H1 (cell line): ENCODE data around the gene PDZK1IP1. TPM values are rescaled to one million over a fixed set of nuclear protein-coding genes. Genes with fewer than 3 reads are reported as not detected.

Experiments
- polyA plus RNA-seq, 7 experiments: library from polyadenylated mRNA; depleted of rRNA in 3 of 7; stranded (reverse) in 5 of 7; unstranded in 2 of 7; fragments of >200 nt in 5 of 7; fragments of 200-250 nt in 2 of 7; gene quantifications; 1 replicate in 5 of 7; 2 replicates in 1 of 7; 4 replicates in 1 of 7; pipeline versions ENCODE4 v1.2.1 to v1.2.3, GENCODE V29; 2011 to 2013; ENCODE audit warnings: missing spikeins in 2 of 7, mixed read lengths in 2 of 7
- total RNA-seq: library from RNA; stranded (reverse); fragmentation: NEBNext Ultra II Directional; extraction: Animal tissue kit (Norgen Biotek cat#: 25700); gene quantifications from 2 replicates; pipeline ENCODE4 v1.2.1, GENCODE V29; 2021
- TF ChIP-seq, protein P1 (sequence below): IDR thresholded peaks from 2 replicates; pipeline ENCODE4 v1.6.1; 2011; ENCODE audit warnings: low read length, improper control_type of control experiment

PDZK1IP1 gene
- total and polyA plus RNA-seq, 2 of the 8 experiments (the other 6 are each of a cell fraction or from before 2014, with no cell fraction given) = 0.17 TPM; not detected in 1

DNA sequence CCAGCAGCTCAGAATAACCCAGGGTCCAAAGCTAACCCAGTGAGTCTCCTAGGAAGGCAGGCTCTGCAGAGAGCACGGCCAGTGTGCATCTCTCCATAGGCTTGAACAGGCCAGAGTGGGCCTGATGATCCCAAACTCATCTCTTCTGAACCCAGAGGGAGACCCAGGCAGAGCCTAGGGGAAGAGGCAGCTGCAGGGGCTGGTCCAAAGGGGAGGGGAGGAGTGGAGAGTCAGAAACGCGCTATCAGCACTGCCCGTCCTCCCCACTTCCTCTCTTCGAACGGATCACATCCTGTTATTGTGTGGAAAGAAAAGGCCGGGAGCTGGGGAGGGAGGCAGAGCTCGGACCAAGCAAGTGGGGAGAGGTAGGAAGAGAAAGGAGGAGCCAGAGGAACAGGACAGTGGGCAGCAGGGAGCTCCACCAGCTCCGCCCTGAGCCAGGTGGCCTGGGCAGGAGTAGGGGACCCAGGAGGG is 22.0 kb upstream of the PDZK1IP1 start (continued):
- TF ChIP-seq, protein P1, sequence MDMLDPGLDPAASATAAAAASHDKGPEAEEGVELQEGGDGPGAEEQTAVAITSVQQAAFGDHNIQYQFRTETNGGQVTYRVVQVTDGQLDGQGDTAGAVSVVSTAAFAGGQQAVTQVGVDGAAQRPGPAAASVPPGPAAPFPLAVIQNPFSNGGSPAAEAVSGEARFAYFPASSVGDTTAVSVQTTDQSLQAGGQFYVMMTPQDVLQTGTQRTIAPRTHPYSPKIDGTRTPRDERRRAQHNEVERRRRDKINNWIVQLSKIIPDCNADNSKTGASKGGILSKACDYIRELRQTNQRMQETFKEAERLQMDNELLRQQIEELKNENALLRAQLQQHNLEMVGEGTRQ = no peak
